Immature natural killer cell (primary cell): ENCODE results near the gene TDRD3. TPM values are rescaled to one million over a fixed set of nuclear protein-coding genes. Genes with fewer than 3 reads are reported as not detected.
"Not testable (repeated sequence)": the region's sequence is repeated elsewhere in the genome, so short reads cannot be mapped to it uniquely, and the experiment has no call there.

Source experiments
- DNase-seq, 3 donors: peaks; one replicate each; pipeline ENCODE4 v3.0.0; 2022; ENCODE audit warnings: mixed read lengths in 1 of 3
- H3K27ac Mint-ChIP-seq, 6 donors: one replicate each; pipeline ENCODE4 v1.8.0; 2020; ENCODE audit warnings: mixed read lengths in 6 of 6, mild to moderate bottlenecking in 5 of 6, inconsistent platforms in 4 of 6, moderate library complexity in 3 of 6
- H3K27me3 Mint-ChIP-seq, 3 donors: one replicate each; pipeline ENCODE4 v1.8.0; 2020 to 2021; ENCODE audit warnings: low read depth in 3 of 3, mild to moderate bottlenecking in 3 of 3, mixed read lengths in 3 of 3, moderate library complexity in 3 of 3, inconsistent platforms in 1 of 3
- H3K36me3 Mint-ChIP-seq, 3 donors: one replicate each; pipeline ENCODE4 v1.8.0; 2020; ENCODE audit warnings: mixed read lengths in 3 of 3, inconsistent platforms in 2 of 3, mild to moderate bottlenecking in 2 of 3
- H3K4me1 Mint-ChIP-seq, 2 donors: one replicate each; pipeline ENCODE4 v1.8.0; 2020; ENCODE audit warnings: inconsistent platforms in 2 of 2, mild to moderate bottlenecking in 2 of 2, mixed read lengths in 2 of 2, moderate library complexity in 1 of 2
- H3K4me3 Mint-ChIP-seq, 5 donors: one replicate each; pipeline ENCODE4 v1.8.0; 2020; ENCODE audit warnings: mild to moderate bottlenecking in 5 of 5, mixed read lengths in 5 of 5, inconsistent platforms in 3 of 5, moderate library complexity in 3 of 5
- H3K9me3 Mint-ChIP-seq, 6 donors: one replicate each; pipeline ENCODE4 v1.8.0; 2020; ENCODE audit warnings: mild to moderate bottlenecking in 6 of 6, mixed read lengths in 6 of 6, inconsistent platforms in 4 of 6, moderate library complexity in 3 of 6
- polyA plus RNA-seq, 3 donors: library from polyadenylated mRNA; unstranded; fragments of 300-500 nt; fragmentation: Illumina TruSeq; gene quantifications; one replicate each; pipeline ENCODE4 v1.2.3, GENCODE V29; 2021

Gene TDRD3
- 1 to 10 TPM; 3.7 to 7.9 (median 3.9) TPM for polyA plus RNA-seq

DNA sequence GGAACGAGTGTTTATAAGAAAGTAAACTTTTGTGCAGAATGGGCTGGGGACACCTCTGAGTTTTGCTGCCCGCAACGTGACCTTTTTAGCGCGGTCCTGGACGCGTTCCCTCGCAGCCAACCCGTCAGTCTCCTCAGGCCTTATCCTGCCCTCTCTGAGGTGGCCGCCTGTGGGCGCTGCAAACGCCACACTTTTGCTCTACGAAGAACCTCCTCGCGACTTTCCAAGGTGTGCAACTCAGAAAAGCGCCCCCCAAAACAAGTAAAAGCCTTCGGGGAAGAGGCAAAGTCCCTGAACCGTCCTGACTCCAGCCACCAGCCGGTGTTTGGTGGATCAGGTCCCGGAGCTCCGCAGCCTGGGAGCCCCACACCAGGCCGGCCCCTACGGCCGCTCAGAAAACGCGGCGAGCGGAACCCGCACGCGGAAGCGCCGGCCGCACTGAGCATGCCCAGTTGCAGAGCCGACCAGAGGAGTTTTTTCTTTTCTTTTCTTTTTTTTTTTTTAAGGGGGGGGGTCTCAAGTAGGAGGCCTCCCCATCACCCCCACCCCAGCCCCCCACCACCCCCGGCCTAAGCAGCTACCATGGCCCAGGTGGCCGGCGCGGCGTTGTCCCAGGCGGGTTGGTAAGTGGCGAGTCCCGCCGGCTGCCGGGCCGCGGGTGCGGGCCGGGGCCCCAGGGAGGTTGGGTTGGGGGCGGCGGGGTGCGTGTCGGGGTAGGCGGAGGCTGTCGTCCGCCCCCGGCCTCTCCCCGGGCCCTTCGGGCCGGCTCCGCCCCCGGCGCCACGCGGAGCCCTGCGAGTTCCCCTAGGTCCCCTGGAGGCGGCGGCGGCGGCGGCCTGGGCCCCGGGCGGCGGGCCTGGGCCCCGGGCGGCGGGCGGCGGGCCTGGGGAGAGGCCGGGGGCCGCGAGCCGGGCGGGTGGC lies at the start of gene TDRD3:
TDRD3 (plus strand) TSS at position 438 of the 921 bp plus-strand sequence; CDS start at position 583, 145 bp downstream.
- H3K36me3 Mint-ChIP-seq = no peaks in the 10 kb centered on the region
- H3K4me1 Mint-ChIP-seq = peaks cover 40 to 41% of the 10 kb centered on the region in 2 donors
- peak within 1 kb of the TSS; percentile 97 to 99 (median 97) for H3K27ac Mint-ChIP-seq
- DNase-seq = peak; percentile 80 to 86 (median 85)
- H3K27me3 Mint-ChIP-seq = peaks cover 13 to 24% (median 22%) of the 10 kb centered on the region in 3 donors
- no peaks in the 10 kb centered on the region for H3K9me3 Mint-ChIP-seq
- peak within 1 kb of the TSS; percentile 94 to 97 (median 95) for H3K4me3 Mint-ChIP-seq

GRCh38 chr13:60347690-60348089 lies 49.3 kb upstream of the TDRD3 start:
- Mint-ChIP-seq H3K36me3 (no peaks in the 10 kb centered on the region), H3K27me3 (peaks cover 8 to 15% (median 9%) of the 10 kb centered on the region in 3 donors), H3K27ac (no peak overlapping the region), H3K9me3 (peaks cover 0 to 4% (median under 1%) of the 10 kb centered on the region in 6 donors), H3K4me3 (no peak overlapping the region), H3K4me1 (no peaks in the 10 kb centered on the region)
- DNase-seq = no peak

DNA sequence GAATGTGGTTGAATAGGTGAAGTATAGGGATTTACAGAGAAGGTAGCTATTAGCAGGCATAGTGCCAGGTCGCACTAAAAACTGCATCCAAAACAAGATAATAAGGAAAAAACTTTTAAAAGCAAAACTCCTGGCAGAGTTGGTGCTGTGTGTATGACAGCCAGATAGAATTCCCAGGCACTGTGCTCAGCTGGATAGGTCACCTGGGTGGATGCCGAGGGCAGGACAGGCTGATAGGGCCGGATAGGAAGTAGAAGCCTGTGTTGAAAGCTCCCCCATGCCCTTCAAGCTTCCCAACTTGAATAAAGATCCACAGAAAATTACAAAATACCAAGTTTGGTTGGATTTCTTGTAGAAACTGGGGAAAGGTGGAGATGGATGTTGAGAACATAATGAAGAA lies 48.9 kb upstream of the TDRD3 start:
- H3K9me3 Mint-ChIP-seq = peaks cover 0 to 6% (median 2%) of the 10 kb centered on the region in 6 donors
- H3K36me3 Mint-ChIP-seq = no peaks in the 10 kb centered on the region
- no peak overlapping the region for H3K4me3 Mint-ChIP-seq
- H3K4me1 Mint-ChIP-seq = no peaks in the 10 kb centered on the region
- H3K27me3 Mint-ChIP-seq = peaks cover 8 to 15% (median 9%) of the 10 kb centered on the region in 3 donors
- no peak for DNase-seq
- H3K27ac Mint-ChIP-seq = no peak overlapping the region

DNA sequence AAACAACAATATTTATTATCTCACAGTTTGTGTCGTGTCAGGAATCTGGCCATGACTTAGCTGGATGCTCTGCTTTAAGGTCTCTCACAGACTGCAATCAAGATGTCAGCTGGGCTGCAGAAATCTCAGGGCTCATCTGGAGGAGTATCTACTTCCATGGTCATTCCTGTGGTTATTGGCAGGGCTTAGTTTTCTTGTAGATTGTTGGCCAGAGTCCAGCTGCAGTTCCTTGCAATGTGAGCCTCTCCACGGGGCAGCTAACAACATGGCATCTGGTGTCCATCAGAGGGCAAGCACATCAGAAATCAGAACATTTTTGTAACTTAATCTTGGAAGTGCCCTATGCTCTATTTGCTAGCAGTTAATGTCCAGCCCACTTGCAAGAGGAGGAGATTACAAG lies 45.7 kb upstream of the TDRD3 start:
- Mint-ChIP-seq H3K9me3 (peaks cover 0 to 7% (median 3%) of the 10 kb centered on the region in 6 donors), H3K27ac (no peak overlapping the region), H3K36me3 (no peaks in the 10 kb centered on the region), H3K4me3 (no peak overlapping the region), H3K27me3 (peaks cover 0 to 9% (median 1%) of the 10 kb centered on the region in 3 donors), H3K4me1 (no peaks in the 10 kb centered on the region)
- no peak for DNase-seq

GRCh38 chr13:60351855-60352615 lies 45.0 kb upstream of the TDRD3 start:
- no peaks in the 10 kb centered on the region for H3K36me3 Mint-ChIP-seq
- DNase-seq = no peak
- no peak overlapping the region for H3K4me3 Mint-ChIP-seq
- peaks cover 0 to 7% (median 3%) of the 10 kb centered on the region in 6 donors for H3K9me3 Mint-ChIP-seq
- H3K4me1 Mint-ChIP-seq = no peaks in the 10 kb centered on the region
- no peak overlapping the region for H3K27ac Mint-ChIP-seq
- peaks cover 0 to 9% (median 2%) of the 10 kb centered on the region in 3 donors for H3K27me3 Mint-ChIP-seq

DNA sequence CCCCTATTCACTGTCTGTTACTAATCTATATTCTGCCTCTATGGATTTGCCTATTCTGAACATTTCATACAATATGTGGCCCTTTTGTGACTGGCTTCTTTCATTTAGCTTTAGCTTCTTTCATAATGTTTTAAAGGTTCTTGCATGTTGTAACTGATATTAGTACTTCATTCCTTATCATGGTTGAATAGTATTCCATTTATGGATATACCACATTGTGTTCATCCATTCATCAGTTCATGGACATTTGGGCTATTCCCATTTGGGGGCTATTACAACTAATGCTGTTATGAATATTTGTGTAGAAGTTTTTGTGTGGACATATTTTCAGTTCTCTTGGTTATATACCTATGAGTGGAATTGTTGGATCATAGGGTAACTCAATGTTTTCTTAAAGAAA lies 44.4 kb upstream of the TDRD3 start:
- DNase-seq = no peak
- Mint-ChIP-seq H3K36me3 (no peaks in the 10 kb centered on the region), H3K27ac (no peak overlapping the region), H3K4me3 (no peak overlapping the region), H3K4me1 (no peaks in the 10 kb centered on the region), H3K9me3 (peaks cover 0 to 7% (median 3%) of the 10 kb centered on the region in 6 donors), H3K27me3 (peaks cover 0 to 9% (median 3%) of the 10 kb centered on the region in 3 donors)

DNA sequence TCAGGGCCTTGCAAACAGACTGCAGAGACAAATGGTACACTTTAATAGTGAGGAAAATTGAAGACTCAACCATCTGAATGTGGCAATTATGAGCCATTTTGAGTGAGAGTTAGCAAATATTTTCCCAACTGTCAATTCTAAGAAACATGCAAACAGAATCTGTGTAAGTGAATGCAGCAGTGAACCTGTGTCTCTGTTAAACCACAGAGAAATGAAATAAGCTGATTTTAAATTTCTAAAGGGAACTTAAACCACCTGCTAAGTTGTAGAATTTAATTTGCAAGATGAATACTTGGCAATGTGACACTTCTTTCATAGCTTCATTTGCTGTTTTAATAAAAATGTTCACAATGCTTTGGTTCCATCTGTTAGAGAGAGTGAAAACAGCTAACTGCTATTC lies 42.0 kb upstream of the TDRD3 start:
- Mint-ChIP-seq H3K4me1 (no peaks in the 10 kb centered on the region), H3K27me3 (peaks cover 1 to 5% (median 4%) of the 10 kb centered on the region in 3 donors), H3K4me3 (no peak overlapping the region), H3K9me3 (peaks cover 0 to 7% (median 3%) of the 10 kb centered on the region in 6 donors), H3K36me3 (no peaks in the 10 kb centered on the region), H3K27ac (no peak overlapping the region)
- DNase-seq = no peak

DNA sequence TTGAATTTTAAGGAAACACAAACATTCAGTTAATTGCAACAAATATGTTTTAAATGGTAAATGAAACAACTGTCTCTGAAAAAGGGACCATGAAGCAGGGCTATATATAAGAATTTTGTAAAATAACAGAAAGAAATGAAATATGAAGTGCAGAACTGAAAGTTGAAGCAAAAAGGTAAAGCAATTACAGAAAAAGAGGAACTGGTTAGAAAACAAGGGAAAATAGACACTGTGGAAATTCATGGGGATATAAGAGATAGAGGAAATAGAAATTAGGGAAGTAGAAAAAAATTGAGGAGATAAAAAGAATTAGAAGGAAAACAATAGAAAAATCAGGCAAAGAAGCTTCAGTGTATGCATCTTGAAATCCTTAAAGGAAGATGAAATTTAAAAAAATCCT lies 40.0 kb upstream of the TDRD3 start:
- H3K36me3 Mint-ChIP-seq = no peaks in the 10 kb centered on the region
- H3K9me3 Mint-ChIP-seq = peaks cover 0 to 7% (median 3%) of the 10 kb centered on the region in 6 donors
- peaks cover 3 to 5% (median 3%) of the 10 kb centered on the region in 3 donors for H3K27me3 Mint-ChIP-seq
- no peaks in the 10 kb centered on the region for H3K4me1 Mint-ChIP-seq
- H3K27ac Mint-ChIP-seq = no peak overlapping the region
- no peak overlapping the region for H3K4me3 Mint-ChIP-seq
- no peak for DNase-seq

DNA sequence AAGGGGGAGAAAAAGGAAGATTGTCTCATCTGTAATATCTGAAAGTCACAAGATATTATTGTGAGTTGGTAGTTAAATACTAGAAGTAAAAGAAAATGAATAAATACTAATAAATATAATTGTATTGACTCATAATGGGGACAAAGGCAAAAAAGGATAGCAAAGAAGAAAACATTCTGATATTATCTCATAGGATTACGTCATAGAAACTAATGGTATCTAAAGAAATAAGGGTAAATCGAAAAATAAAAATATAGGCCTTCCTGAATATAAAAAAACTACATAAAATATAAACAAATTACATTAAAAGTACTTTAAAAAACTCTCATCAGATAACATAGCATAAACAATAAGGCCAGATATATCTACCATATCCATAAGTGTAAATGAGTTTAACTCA lies 38.6 kb upstream of the TDRD3 start:
- H3K36me3 Mint-ChIP-seq = no peaks in the 10 kb centered on the region
- peaks cover 3 to 5% (median 5%) of the 10 kb centered on the region in 3 donors for H3K27me3 Mint-ChIP-seq
- no peak overlapping the region for H3K4me3 Mint-ChIP-seq
- no peak overlapping the region for H3K27ac Mint-ChIP-seq
- peaks cover 0 to 5% (median 0%) of the 10 kb centered on the region in 6 donors for H3K9me3 Mint-ChIP-seq
- no peaks in the 10 kb centered on the region for H3K4me1 Mint-ChIP-seq
- DNase-seq = no peak

- DNase-seq = no peak
- Mint-ChIP-seq H3K4me3 (no peak overlapping the region), H3K27ac (no peak overlapping the region), H3K9me3 (no peaks in the 10 kb centered on the region), H3K27me3 (peaks cover 3 to 9% (median 4%) of the 10 kb centered on the region in 3 donors), H3K36me3 (no peaks in the 10 kb centered on the region), H3K4me1 (no peaks in the 10 kb centered on the region)
These were observed 33.7 kb upstream of the TDRD3 start for GRCh38 chr13:60363288-60363687.

DNA sequence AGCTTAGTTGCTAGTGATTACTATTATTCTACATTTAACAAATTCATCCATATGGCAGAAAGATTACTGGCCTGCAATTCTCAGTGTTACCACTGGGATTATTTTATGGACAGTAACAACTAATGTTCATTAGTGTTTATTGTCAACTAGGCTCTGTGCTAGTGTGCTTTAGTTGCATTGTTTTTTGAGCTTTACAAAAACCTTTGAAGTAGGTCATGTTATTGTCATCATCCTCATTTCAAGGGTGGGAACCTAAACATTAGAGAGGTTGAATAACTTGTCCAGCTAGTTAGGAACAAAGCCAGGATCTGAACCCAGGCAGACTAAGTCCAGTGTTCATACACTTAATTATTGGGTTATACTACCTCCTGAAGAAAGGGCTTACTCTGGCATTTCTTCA lies 27.8 kb upstream of the TDRD3 start:
- DNase-seq = no peak
- no peaks in the 10 kb centered on the region for H3K9me3 Mint-ChIP-seq
- H3K27me3 Mint-ChIP-seq = peaks cover 0 to 6% (median 2%) of the 10 kb centered on the region in 3 donors
- H3K27ac Mint-ChIP-seq = no peak overlapping the region
- no peaks in the 10 kb centered on the region for H3K36me3 Mint-ChIP-seq
- H3K4me1 Mint-ChIP-seq = no peaks in the 10 kb centered on the region
- H3K4me3 Mint-ChIP-seq = no peak overlapping the region

GRCh38 chr13:60370343-60370742 lies 26.7 kb upstream of the TDRD3 start:
- Mint-ChIP-seq H3K27ac (peak overlapping the region in 1 of 6 donors; percentile 30), H3K4me3 (peak overlapping the region in 1 of 5 donors; percentile 38), H3K9me3 (no peaks in the 10 kb centered on the region), H3K27me3 (peaks cover 2 to 5% (median 4%) of the 10 kb centered on the region in 3 donors), H3K4me1 (no peaks in the 10 kb centered on the region), H3K36me3 (no peaks in the 10 kb centered on the region)
- DNase-seq = peak in 1 of 3 donors; percentile 35

GRCh38 chr13:60372141-60372540 lies 24.9 kb upstream of the TDRD3 start:
- no peak overlapping the region for H3K4me3 Mint-ChIP-seq
- H3K9me3 Mint-ChIP-seq = no peaks in the 10 kb centered on the region
- H3K27me3 Mint-ChIP-seq = peaks cover 2 to 5% (median 5%) of the 10 kb centered on the region in 3 donors
- no peaks in the 10 kb centered on the region for H3K36me3 Mint-ChIP-seq
- no peak overlapping the region for H3K27ac Mint-ChIP-seq
- no peaks in the 10 kb centered on the region for H3K4me1 Mint-ChIP-seq
- DNase-seq = no peak

DNA sequence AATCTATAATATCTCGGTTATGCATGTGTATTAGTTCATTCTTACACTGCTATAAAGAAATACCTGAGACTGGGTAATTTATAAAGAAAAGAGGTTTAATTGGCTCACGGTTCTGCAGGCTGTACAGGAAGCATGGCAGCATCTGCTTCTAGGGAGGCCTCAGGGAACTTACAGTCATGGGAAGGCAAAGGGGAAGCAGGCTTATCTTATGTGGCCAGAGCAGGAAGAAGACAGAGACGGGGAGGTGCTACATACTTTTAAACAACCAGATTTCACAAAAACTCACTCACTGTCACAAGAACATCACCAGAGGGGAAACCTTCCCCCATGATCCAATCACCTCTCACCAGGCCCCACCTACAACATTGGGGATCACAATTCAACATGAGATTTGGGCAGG lies 17.7 kb upstream of the TDRD3 start:
- not testable (repeated sequence) for DNase-seq, H3K36me3 Mint-ChIP-seq, H3K4me1 Mint-ChIP-seq, H3K9me3 Mint-ChIP-seq, H3K4me3 Mint-ChIP-seq, H3K27me3 Mint-ChIP-seq, H3K27ac Mint-ChIP-seq
